Cardiac fibroblast (primary cell): ENCODE data around the gene SMIM38.

ENCODE experiments used
- DNase-seq, 2 donors: peaks; one replicate each; pipeline versions ENCODE4 v3.0.0 to v3.0.0-alpha.2; 2010; ENCODE audit warnings: low read depth in 2 of 2
- H3K4me3 ChIP-seq, 2 donors: replicated peaks in 1 of 2; 1 replicate in 1 of 2; 2 replicates in 1 of 2; pipeline ENCODE4 v1.5.1; 2011; ENCODE audit warnings: low read depth in 2 of 2, low read length in 2 of 2, mild to moderate bottlenecking in 2 of 2, moderate library complexity in 1 of 2
- TF ChIP-seq, protein P1 (sequence below): IDR thresholded peaks from one replicate; pipeline ENCODE4 v1.5.1; 2011; ENCODE audit warnings: low read depth, mild to moderate bottlenecking, low read length, inconsistent platforms

SMIM38 gene

DNA sequence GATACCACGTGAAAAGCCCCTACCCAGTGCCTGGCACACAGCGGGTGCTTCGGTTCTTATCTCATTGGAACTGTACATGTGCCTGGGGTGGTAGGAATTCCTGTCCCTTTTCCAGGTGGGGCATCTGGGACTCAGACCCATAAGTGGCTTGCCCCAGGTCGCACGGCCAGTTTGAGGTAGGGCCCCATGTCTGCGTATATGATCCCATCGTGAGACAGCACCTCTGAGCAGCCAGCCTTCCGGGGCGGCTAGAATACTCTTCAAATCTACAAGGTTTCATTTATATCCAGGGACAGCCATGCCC, 33.5 kb upstream of the SMIM38 start:
- TF ChIP-seq, protein P1, sequence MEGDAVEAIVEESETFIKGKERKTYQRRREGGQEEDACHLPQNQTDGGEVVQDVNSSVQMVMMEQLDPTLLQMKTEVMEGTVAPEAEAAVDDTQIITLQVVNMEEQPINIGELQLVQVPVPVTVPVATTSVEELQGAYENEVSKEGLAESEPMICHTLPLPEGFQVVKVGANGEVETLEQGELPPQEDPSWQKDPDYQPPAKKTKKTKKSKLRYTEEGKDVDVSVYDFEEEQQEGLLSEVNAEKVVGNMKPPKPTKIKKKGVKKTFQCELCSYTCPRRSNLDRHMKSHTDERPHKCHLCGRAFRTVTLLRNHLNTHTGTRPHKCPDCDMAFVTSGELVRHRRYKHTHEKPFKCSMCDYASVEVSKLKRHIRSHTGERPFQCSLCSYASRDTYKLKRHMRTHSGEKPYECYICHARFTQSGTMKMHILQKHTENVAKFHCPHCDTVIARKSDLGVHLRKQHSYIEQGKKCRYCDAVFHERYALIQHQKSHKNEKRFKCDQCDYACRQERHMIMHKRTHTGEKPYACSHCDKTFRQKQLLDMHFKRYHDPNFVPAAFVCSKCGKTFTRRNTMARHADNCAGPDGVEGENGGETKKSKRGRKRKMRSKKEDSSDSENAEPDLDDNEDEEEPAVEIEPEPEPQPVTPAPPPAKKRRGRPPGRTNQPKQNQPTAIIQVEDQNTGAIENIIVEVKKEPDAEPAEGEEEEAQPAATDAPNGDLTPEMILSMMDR, result no peak
- H3K4me3 ChIP-seq, result no peak overlapping the region
- no peak for DNase-seq

DNA sequence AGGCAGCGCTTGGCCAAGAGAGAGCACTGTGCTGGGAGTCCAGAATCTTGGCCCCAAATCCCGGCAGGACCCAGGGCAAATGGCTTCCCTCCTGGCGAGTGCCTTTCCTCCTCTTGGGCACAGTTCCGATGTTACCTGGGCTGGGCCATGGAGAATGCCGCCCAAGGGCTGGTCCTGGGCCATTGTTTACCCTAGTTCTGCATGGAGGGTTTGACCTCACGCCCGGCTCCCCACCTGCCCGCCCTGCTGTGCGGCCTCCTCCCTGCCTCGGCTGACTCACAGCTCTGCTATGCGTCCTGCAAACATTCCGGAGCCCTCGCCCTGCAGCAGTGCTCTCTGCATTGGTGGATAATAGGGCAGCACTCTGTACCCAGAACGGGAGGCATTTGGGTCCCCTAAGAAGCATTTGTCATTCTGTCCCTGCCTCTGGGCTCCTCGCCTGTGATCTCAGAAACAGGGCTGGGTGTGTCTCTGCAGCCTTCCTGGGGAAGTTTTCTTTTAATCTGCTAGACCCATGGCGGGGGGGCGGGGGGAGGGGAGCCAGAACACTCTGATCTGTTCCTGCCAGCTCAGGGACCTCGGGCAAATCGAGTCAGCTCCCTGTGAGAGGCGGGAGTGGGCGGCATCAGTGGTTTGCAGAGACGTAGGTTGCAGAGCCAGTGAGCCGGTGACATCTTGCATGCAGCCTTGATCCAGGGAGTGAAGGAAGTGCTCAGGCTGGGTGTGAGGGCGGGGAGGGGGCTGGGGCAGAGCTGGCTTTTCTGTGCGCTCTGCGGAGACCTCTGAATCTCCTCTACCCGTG, 32.9 kb upstream of the SMIM38 start:
- peak; percentile 67 to 74 for DNase-seq
- TF ChIP-seq, protein P1, result no peak
- H3K4me3 ChIP-seq, result no peak overlapping the region

- no peak overlapping the region for H3K4me3 ChIP-seq
- no peak for DNase-seq
- TF ChIP-seq, protein P1, result no peak
Observed at GRCh38 chr11:69123593-69124545, 31.9 kb upstream of the SMIM38 start.

GRCh38 chr11:69125861-69126260, 29.9 kb upstream of the SMIM38 start:
- DNase-seq, result no peak
- H3K4me3 ChIP-seq, result no peak overlapping the region
- TF ChIP-seq, protein P1, result no peak

GRCh38 chr11:69126286-69126685, 29.4 kb upstream of the SMIM38 start:
- no peak overlapping the region for H3K4me3 ChIP-seq
- TF ChIP-seq, protein P1, result no peak
- no peak for DNase-seq

DNA sequence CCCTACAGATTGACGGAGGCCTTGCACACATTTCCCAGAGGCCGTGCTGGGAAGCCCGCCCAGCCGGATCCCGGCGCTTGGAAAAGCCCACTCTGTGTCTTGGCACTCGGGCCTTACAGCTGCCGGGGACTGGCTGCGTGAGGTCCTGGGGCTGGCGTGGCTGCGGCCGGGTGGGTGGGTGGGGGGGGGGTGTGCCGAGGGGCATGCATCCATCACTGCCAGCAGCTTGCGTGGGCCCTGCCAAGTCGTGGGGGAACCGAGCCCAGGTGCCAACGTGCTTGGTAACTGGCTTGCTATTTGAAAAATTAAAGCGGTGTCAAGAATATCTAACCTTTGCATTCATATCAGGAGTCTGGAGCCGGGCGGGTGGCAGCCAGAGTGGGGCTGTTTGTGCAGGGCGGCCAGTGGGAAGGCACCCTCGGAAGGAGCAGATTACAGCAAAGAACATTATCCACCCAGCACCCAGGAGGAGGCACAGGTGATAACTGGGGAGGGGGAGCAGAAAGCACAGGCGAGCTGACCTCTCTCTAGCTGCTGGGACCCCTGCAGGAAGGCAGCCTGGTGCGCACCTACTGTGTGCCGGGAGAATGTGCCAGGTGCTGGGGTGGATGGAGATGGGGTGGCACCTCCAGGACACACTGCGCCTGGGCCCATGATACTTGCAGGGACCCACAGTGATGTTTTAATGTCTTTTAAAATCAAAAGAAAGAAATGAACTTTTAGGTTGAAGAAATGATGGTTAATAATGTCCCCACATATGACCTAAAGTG, 28.5 kb upstream of the SMIM38 start:
- TF ChIP-seq, protein P1, result no peak
- no peak overlapping the region for H3K4me3 ChIP-seq
- DNase-seq, result no peak
